GM18873 (cell line): ENCODE results near the gene PLBD2.

Source experiments
- ATAC-seq: cut with Tn5 transposase; IDR thresholded peaks from one replicate; pipeline ENCODE4 v1.9.1; 2021; ENCODE audit warnings: mild to moderate bottlenecking, moderate library complexity, moderate number of reproducible peaks; ENCODE audit not compliant: unreplicated experiment, low FRiP score

Gene PLBD2, protein sequence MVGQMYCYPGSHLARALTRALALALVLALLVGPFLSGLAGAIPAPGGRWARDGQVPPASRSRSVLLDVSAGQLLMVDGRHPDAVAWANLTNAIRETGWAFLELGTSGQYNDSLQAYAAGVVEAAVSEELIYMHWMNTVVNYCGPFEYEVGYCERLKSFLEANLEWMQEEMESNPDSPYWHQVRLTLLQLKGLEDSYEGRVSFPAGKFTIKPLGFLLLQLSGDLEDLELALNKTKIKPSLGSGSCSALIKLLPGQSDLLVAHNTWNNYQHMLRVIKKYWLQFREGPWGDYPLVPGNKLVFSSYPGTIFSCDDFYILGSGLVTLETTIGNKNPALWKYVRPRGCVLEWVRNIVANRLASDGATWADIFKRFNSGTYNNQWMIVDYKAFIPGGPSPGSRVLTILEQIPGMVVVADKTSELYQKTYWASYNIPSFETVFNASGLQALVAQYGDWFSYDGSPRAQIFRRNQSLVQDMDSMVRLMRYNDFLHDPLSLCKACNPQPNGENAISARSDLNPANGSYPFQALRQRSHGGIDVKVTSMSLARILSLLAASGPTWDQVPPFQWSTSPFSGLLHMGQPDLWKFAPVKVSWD

DNA sequence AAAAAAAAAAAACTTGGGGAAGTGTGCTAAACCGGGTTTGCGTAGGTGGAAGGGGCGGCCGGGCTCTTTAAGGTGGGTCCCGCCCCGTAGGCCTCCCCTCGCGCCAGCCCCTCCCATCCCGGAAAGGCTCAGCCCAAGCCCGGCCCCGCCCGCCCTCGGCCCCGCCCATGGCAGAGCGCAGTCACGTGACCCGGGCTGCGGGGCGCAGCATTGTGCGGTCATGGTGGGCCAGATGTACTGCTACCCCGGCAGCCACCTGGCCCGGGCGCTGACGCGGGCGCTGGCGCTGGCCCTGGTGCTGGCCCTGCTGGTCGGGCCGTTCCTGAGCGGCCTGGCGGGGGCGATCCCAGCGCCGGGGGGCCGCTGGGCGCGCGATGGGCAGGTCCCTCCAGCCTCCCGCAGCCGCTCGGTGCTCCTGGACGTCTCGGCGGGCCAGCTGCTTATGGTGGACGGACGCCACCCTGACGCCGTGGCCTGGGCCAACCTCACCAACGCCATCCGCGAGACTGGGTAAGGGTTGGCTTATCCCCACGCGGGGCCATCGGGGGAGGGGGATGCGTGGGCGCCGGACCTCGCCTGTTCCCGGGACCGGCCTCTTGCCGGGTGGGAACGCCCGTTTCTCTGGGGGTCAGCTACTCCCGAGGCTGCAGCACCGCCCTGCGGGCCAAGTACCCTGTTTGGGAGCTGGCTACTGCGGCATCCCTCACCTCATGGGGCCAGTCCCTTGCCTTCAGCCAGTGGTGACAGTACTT lies at the start of gene PLBD2:
PLBD2 (plus strand) TSS at position 207 of the 752 bp plus-strand sequence; CDS start at position 221, 14 bp downstream.
- ATAC-seq = peak; percentile 75

DNA sequence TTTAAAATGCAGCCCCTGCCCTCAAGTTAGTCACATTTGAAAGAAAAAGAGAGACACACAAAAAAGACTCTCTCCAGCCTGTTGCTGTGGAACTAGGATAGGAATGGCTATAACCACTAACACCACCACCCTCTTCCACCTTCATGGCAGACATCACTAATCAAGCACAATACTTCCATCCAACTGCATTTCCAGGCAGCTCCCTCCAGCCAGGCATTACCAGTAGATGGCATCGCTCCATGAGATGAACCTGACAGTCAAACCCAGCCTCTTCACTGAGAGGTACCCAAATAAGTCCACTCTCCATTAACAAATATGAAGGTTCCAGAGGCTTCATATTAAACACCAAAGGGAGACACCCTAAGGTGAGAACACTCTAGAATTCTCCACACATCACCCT lies 47.9 kb upstream of the PLBD2 start:
- no peak for ATAC-seq

DNA sequence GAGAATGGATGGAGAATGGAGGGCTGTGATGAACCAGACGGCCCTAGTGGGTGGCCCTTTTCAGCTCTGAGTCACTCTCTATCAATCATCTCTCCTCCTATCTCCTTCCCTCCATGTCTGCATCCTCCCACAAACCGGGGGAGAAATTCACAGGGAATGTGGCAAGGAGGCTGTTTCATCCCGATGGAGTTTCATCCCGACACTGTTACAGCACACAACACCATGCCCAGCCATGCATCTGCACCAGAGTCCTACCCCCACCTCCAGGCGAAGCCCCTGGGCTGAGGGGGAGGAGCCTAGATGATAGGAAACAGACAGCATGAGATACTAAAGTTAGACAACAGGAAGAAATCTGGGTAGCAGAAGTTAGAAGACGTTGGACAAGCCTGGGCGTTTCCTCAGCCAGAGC lies 44.3 kb upstream of the PLBD2 start:
- no peak for ATAC-seq

DNA sequence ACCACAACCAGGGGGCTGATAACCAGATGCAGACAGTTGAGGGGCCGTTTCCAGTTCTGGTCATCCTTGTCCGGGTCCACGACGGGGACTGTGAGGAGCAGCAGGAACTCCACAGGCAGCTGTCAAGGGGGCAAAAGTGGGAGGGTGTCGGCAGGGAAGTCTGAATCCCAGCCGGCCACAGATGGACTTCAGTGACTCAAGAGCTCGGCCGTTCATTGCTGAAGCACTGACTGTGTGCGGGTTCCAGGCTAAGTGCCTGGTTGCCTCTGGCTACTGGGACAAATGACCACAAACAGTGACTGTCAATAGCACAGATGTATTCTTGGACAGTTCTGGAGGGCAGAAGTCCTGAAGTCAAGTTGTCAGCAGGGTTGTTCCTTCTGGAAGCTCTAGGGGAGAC lies 43.0 kb upstream of the PLBD2 start:
- ATAC-seq = no peak

DNA sequence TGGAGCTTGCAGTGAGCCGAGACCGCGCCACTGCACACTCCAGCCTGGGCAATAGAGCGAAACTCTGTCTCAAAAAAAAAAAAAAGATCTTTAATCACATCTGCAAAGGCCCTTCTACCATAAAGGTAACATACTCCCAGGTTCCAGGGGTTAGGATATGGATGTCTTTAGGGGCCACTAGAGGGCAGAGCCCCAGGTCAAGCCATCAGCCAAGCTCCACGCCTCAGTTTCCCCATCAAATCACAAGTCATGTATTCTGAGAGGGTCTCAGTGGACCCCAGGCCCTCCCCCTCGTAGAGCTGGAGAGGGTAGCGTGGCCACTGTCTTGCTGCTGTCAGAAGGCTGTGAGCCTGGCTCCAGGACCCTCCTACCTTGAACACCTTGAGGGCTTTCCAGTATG lies 42.2 kb upstream of the PLBD2 start:
- no peak for ATAC-seq

DNA sequence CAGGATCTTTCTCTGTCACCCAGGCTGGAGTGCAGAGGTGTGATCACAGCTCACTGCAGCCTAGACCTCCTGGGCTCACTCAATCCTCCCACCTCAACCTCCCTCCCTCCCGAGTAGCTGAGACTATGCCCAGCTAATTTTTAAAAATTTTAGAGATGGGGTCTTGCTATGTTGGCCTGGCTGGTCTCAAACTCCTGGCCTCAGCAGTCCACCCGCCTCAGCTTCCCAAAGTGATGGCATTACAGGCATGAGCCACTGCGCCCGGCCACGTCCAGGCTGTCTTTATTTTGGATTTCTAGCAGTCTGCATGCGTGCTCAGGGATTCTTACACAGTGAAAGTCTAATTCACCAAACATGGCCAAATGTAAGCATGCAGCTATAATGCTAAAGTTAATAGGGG lies 41.3 kb upstream of the PLBD2 start:
- ATAC-seq = no peak

DNA sequence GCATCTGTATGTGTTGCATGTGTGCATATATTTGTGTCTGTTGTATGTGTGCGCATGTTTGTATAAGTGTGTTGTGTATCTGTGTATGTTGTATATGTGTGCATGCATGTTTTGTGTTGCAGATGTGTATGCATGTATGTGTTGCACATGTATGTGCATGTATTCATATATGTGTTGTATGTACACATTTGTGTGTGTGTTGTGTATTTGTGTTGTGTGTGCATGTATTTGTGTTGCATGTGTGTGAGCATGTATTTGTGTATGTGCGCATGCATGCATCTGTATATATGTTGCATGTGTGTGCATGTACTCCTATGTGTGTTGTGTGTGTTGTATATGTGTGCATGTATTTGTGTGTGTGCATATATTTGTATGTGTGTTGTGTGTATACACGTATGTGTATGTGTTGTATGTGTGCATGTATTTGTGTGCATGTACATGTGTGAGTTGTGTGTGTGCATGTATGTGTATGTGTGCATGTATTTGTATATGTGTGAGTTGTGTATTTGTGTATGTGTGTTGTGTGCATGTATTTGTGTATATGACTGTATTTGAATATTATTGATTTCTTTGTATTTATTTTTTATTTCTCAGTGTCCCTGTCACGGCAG lies 40.2 kb upstream of the PLBD2 start:
- ATAC-seq = no peak

DNA sequence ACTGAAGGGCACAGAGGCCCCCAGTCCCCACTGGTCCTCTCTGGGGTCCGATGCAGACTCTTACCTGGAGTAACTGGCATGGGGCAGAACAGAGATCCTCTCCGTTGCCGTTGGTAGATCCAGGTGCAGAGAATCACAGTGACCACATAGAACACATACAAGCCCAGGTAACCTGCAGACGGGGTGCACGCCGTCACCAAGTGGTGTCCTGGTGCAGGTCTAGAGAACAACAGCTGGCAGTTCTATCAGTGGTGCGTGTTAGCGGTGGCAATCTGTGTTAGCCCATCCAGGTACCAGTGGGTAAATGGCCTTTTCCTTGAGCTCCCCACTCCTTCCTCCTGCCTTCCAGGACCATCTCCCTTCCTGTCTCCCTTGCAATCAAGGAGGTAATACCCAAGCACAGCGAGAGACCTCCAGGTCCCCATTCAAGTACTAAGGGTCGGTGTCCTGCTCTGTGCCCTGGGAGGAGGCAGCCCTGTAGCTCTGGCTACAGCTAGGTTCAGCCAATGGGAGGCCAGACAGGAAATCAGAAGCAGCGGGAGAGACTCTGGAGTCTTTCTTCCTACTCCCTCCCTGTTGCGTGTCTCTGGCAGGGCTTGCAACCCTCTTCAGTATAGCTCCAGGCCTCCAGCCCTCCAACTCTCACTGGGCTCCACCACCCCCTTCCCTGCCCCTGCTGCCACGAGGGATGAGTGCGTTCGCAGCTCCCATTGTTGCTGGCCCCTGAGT lies 39.3 kb upstream of the PLBD2 start:
- no peak for ATAC-seq

DNA sequence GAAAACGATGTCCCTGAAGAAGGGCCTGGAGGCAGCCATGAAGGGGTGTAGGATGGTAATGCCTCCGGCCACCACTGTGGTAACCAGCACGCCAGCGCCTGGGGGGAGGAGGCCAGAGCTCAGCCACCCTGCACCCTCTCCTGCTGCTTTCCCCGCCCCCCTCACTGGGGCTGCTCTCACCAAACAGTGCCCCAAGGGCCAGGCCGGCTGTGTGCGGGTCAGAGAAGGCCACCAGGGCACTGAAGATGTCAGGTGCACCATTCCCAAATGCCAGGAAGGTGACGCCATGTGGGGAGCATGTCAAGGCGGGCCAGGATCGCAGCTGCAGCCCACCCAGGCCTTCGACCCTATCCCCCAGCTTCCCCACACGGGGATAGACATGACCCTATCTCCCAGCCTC lies 38.0 kb upstream of the PLBD2 start:
- no peak for ATAC-seq

DNA sequence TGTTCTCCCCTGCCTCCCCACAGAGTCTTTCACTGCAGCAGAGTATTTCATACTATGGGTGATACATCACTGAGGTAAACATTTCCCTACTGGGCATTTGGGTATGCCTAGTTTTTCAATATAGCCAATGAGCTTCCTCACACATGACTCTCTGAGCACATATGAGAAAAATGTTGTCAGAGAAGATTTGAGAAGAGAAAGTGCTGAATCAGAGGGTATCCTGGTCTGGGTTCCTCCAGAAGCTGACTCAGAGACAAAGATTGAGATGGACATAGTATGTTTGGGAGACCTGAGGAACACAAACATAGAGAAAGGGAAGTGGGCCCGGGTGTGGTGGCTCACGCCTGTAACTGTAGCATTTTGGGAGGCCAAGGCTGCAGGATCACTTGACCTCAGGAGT lies 36.0 kb upstream of the PLBD2 start:
- no peak for ATAC-seq

DNA sequence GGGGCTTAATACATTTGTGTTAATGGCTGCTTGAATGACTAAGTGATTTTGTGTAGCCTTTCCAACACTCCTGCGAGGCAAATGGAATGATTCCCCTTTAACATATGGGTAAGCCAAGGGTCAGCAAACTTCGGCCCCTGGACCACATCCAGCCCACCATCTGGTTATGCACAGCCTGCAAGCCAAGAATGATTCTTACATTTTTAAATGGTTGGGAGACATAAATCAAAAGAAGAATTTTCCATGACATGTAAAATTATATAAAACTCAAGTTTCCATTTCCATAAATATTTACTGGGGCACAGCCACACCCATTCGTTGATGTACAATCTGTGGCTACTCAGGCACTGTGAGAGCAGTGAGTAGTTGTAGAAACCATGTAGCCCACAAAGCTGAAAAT lies 32.5 kb upstream of the PLBD2 start:
- ATAC-seq = no peak

DNA sequence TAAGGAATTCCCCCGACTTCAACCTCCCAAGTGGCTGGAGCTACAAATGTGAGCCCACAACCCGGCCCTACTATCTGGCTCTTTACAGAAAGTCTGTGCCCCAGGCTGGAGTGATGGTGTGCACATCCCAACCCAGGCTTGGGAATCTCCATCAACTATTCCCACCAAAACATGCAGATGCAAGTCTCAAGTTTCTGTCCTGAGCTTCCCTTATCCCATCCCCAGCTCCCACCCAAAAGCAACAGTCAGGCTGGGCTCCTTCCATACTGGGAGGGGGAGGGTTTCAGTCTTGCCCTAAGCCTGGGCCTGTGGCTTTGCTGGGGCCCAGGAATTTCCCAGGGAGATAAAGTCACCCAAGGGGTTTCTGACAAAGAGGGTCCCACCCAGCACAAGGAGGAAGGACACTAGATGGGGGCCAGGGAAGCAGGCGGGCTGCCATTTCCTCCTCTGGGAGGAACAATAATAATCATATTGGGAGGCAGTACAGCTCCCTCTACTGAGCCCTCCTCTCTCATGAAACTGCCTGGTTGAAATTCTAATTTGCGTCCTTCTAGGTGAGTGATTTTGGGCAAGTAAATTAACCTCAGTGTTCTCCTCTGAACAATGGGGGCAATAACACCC lies 31.5 kb upstream of the PLBD2 start:
- ATAC-seq = no peak

DNA sequence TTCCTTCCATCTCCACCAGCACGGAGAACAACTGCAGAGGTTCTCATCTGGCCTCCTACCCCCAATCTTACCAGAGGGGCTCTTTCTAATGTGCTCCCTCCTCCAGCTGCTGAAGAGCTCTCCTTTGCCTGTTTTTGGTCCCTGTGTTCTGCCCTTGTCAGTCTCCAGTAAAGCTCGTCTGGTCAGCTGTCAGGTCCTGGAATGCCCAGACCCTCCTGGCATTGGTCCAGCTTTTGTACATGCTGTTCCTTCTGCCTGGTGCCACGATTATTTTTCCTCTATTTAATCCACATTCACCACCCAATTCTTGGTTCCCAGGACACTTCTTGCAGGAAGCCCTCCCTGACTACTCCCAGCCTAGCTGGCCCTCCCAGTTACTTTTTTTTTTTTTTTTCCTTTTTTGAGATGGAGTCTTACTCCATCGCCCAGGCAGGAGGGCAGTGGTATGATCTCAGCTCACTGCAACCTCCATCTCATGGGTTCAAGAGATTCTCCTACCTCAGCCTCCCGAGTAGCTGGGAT lies 30.0 kb upstream of the PLBD2 start:
- ATAC-seq = no peak

DNA sequence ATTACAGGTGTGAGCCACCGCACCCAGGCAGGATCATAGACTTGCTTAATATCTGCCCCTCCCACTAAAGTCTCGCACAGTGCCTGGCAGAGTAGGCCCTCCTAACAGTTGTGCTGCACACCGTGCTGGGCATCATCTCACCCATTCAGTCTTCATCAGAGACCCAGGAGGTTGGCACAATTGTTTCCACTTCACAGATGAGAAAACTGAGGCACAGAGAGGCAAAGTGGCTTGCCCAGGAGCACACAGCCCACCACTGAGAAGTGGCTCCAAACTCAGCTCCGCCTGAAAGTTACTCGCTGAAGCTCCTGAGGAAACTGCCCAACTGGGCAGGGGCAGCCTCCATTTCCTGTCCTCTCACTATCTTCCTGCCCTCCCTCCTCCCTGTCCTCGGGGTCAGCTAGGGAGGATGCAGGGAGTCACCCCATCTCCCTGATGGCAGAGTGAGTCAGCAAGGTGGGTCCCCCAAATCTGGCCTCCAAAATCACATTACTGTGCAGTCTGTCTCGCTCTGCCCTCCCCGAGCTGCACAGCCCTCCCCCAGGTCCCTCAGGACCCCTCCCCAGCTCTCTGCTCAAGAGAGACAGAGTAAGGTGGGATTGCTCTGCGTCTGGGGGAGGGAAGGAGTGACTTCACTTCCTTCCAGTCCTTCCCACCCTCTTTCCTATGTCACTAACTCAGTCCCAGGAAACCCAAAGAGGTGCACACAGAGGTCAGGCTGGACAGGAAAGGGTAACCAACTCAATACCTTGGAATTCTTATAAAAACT lies 29.2 kb upstream of the PLBD2 start:
- ATAC-seq = no peak

DNA sequence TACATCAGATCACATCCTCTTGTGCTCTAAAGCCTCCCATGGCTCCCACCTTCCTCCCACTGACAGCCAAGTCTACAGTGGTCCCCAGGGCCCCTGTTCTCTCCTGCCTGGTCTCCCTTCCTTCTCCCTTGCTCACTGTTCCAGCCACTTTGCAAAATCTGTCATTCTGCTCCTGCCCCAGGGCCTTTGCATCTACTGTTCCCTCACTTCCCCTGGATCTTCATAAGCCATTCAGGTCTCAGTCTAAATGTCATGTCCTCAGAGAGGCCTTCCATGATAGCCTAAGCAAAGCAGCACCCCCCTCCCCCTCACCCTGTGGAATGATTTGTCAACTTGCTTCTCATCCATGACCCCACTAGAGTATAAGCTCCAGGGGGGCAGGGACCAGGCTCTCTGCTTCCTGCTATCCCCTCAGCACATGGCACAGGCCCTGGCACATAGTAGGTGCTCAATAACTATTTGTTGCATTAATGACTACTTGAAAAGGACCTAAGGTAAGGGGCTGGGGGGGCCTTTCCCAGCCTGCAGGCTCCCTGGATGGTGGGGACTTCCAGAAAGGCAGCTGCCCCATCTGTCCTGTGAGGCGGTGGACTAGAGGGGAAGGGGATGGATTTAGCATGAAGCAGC lies 28.5 kb upstream of the PLBD2 start:
- ATAC-seq = no peak

DNA sequence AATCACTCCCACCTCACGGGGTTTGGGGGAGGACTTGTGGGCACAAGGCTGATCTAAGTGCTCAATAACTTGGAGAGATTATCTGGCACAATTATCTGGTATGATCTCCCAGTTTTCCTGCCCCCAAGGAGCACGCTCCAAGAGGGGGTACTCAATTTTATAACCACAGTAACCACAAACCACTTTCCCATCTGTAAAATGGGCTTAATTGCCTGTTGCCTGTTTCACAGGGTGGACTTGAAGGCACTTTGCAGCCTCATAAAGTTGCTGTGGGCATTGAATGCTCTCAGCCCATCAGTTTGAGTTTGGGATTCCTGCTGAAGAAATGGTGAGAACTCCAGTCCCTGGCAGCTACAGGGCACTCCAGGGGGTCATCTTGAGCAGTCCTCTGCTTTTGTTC lies 27.9 kb upstream of the PLBD2 start:
- ATAC-seq = no peak

DNA sequence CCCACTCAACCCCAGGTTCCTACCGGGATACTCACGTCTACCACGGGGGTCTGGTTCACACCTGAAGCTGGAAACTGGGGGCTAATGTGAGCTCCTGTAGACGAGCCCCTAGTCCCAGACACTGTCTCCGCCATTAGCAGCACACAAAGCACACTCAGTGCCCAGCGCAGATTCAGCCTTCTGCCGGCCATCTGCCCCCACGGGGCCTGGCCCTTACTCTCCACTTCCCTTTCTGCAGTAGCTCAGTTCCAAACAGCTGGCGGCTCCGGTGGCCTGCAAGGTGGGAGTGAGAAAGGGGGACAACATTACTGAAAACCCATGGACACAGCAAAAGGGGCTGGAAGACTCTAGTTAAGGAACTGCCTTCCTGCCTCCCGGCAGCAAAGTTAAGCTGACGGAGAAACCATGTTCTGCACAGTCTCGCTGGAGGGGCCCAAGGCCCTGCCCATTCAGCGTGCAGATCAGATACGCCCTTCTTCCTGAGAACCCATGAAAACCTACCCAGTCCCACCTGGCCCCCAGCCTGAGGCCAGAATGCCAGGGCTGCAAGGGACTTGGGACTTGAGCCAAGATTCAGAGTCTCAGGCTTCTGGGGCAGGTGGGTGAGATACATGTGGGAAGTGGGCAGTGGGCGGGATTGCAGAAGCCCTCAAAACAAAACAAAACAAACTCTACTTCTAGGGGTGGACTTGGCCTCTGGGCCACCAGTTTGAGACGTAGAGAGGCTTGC lies 25.5 kb upstream of the PLBD2 start:
- no peak for ATAC-seq

DNA sequence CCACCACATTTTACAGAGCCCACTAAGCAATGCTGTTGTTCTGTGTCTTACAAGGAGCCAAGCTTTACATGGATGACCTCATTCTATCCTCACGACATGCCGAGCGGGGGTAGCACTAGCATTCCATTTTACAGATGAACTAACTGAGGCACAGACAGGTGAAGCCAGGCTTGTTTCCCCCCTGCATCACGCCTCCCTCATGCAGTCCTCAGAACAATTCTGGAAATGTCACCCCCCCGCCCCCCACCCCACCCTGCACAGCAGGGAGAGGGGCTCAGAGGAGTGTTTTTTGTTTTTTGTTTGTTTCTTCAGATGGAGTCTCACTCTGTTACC lies 25.0 kb upstream of the PLBD2 start:
- no peak for ATAC-seq
